ENCODE results near the gene GPR141.
A peak's percentile ranks its signal among the peaks of the same experiment; 100 is the strongest.

The GPR141 gene

GRCh38 chr7:37683246-37684120 is at the start of gene GPR141:
Gene GPR141 (plus strand): TSS chr7:37683766. CDS start chr7:37740394, 56,628 bp downstream.
- no peak for TF ChIP-seq CTCF (IDR thresholded peaks at IDR 0.05; ENCODE audit: poor library complexity, severe bottlenecking)
- DNase-seq (ENCODE audit: low spot score) (no peak), ATAC-seq (ENCODE audit: low read depth) (peak; percentile 99)
- H3K9me3 ChIP-seq (ENCODE audit: severe bottlenecking): no peaks in the 10 kb centered on the region
- peaks cover 15% of the 10 kb centered on the region for H3K4me1 ChIP-seq (ENCODE audit: insufficient read depth, poor library complexity, severe bottlenecking)
- no peaks in the 10 kb centered on the region for H3K36me3 ChIP-seq (ENCODE audit: low read depth)
- H3K27me3 ChIP-seq (ENCODE audit: insufficient read depth, poor library complexity, severe bottlenecking): no peaks in the 10 kb centered on the region
- peak within 1 kb of the TSS; percentile 1 for H3K4me3 ChIP-seq (ENCODE audit: severe bottlenecking)
- H3K27ac ChIP-seq (ENCODE audit: poor library complexity, severe bottlenecking): peak within 1 kb of the TSS; percentile 71

GRCh38 chr7:37635346-37635745 is 48.2 kb upstream of the GPR141 start:
- Histone ChIP-seq H3K36me3 (ENCODE audit: low read depth) (no peaks in the 10 kb centered on the region), H3K9me3 (ENCODE audit: severe bottlenecking) (peaks cover 5% of the 10 kb centered on the region), H3K4me1 (ENCODE audit: insufficient read depth, poor library complexity, severe bottlenecking) (peaks cover 2% of the 10 kb centered on the region), H3K27ac (ENCODE audit: poor library complexity, severe bottlenecking) (no peak overlapping the region), H3K4me3 (ENCODE audit: severe bottlenecking) (no peak overlapping the region), H3K27me3 (ENCODE audit: insufficient read depth, poor library complexity, severe bottlenecking) (no peaks in the 10 kb centered on the region)
- no peak for ATAC-seq (ENCODE audit: low read depth)
- TF ChIP-seq CTCF (IDR thresholded peaks at IDR 0.05; ENCODE audit: poor library complexity, severe bottlenecking): no peak
- DNase-seq (ENCODE audit: low spot score): no peak

GRCh38 chr7:37642028-37642540 is 41.5 kb upstream of the GPR141 start:
- no peak overlapping the region for H3K4me3 ChIP-seq (ENCODE audit: severe bottlenecking)
- H3K4me1 ChIP-seq (ENCODE audit: insufficient read depth, poor library complexity, severe bottlenecking): no peaks in the 10 kb centered on the region
- no peaks in the 10 kb centered on the region for H3K27me3 ChIP-seq (ENCODE audit: insufficient read depth, poor library complexity, severe bottlenecking)
- TF ChIP-seq CTCF (IDR thresholded peaks at IDR 0.05; ENCODE audit: poor library complexity, severe bottlenecking): no peak
- DNase-seq (ENCODE audit: low spot score) (no peak), ATAC-seq (ENCODE audit: low read depth) (no peak)
- no peak overlapping the region for H3K27ac ChIP-seq (ENCODE audit: poor library complexity, severe bottlenecking)
- no peaks in the 10 kb centered on the region for H3K36me3 ChIP-seq (ENCODE audit: low read depth)
- H3K9me3 ChIP-seq (ENCODE audit: severe bottlenecking): peaks cover 2% of the 10 kb centered on the region

- no peak for DNase-seq (ENCODE audit: low spot score)
- H3K9me3 ChIP-seq (ENCODE audit: severe bottlenecking): no peaks in the 10 kb centered on the region
Measured at GRCh38 chr7:37643876-37644275, 39.7 kb upstream of the GPR141 start.

More at GRCh38 chr7:37643876-37644275, 39.7 kb upstream of the GPR141 start:
- ATAC-seq (ENCODE audit: low read depth): no peak
- H3K36me3 ChIP-seq (ENCODE audit: low read depth): no peaks in the 10 kb centered on the region
- no peaks in the 10 kb centered on the region for H3K27me3 ChIP-seq (ENCODE audit: insufficient read depth, poor library complexity, severe bottlenecking)
- H3K27ac ChIP-seq (ENCODE audit: poor library complexity, severe bottlenecking): no peak overlapping the region
- no peaks in the 10 kb centered on the region for H3K4me1 ChIP-seq (ENCODE audit: insufficient read depth, poor library complexity, severe bottlenecking)
- no peak overlapping the region for H3K4me3 ChIP-seq (ENCODE audit: severe bottlenecking)
- no peak for TF ChIP-seq CTCF (IDR thresholded peaks at IDR 0.05; ENCODE audit: poor library complexity, severe bottlenecking)
